DND-41 (cell line): ENCODE measurements around the gene ALG9.

Experiments used
- CTCF ChIP-seq: IDR thresholded peaks from 2 replicates; pipeline ENCODE4 v1.5.1; 2012; ENCODE audit warnings: borderline replicate concordance, low read length, moderate library complexity, mild to moderate bottlenecking; ENCODE audit not compliant: poor library complexity, severe bottlenecking; ENCODE audit errors: extremely low read depth
- EZH2 ChIP-seq: IDR thresholded peaks from 3 replicates; pipeline ENCODE4 v1.6.1; 2012; ENCODE audit warnings: borderline replicate concordance, low read depth, mild to moderate bottlenecking, moderate library complexity, low read length, inconsistent platforms; ENCODE audit not compliant: severe bottlenecking

DNA sequence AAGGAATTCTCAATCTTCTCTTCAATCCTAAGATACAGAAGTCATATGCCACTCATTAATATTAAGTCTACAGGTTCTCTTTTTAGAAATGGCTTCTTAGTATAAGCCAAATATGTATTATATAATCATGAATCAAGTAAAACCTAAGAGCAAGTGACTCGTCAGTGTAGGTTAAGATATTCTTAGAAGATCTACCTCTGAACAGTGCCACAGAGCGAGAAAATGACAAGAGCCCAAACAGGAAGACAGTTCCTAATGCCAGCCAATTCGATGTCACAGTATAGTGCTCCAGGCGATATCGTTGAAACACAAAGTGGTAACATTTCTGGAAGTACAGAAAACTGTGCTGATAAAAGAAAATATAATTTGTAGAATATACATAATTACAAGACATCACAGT, 33.3 kb downstream of the ALG9 start:
- TF ChIP-seq CTCF (no peak), EZH2 (no peak)
